HG03097 (cell line): ENCODE data around the gene DNAJC18.

ENCODE experiments used
- ATAC-seq: cut with Tn5 transposase; IDR thresholded peaks from one replicate; pipeline ENCODE4 v1.9.1; 2021; ENCODE audit not compliant: unreplicated experiment, low FRiP score

Gene DNAJC18

DNA sequence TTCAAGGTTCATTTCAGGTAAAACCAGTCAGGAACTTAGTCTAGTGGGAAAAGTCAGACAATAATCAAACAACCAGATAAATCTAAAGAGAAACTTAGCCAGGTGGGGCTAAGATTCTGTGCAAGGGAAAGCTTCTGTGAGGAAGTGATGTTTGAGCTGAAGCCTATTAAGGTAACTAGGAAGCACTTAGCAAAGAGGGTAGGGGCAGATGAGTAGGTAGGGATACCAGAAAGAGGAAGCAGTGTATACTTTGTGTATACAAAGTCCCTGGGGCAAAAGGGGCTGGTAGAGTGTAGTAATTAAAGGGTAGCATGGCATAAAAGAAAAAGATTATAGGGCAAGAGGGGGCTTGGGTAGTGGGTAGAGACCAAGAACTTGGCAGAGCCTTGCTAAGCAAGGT lies 31.8 kb downstream of the DNAJC18 start:
- no peak for ATAC-seq

DNA sequence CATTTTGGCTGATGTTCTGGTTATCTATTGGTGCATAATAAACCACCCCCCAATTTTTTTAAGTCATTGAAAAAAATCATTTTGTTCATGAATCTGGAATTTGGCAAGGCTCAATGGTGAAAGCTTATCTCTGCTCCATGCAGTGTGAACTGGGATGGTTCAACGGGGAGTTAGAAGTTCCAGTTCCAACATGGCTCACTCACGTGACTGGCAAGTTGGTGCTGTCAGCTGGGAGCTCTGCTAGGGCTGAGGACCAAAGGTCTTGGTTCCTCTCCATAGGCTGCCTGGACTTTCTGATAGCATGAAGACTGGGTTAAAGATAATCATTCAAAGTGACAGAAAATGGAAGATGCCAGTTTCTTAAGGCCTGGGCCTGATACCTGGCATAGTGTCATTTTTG lies 32.4 kb downstream of the DNAJC18 start:
- no peak for ATAC-seq

GRCh38 chr5:139404484-139404840 lies 34.9 kb downstream of the DNAJC18 start:
- ATAC-seq, result no peak

GRCh38 chr5:139403787-139404483 lies 35.4 kb downstream of the DNAJC18 start, which contains the start of gene SPATA24:
Gene SPATA24 (minus strand): TSS chr5:139404089. CDS start chr5:139404060, 29 bp downstream.
- peak; percentile 73 for ATAC-seq

DNA sequence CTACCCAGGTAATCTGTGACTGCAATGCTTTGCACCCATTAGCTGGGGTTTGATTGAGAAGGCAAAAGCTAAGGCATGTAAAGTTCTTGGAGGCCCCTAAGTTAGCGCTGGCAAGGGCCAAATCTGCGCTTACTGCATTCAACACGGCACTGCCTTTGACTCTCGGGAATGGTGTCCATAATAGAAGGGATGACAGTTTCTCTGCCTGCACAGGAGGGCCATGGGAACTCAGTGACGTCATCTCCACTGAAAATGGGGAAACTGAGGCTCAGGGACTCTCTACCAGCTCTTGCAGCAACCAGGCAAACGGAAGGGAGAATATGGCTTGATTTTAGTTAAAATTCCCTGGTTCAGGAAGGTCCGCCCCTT lies 35.9 kb downstream of the DNAJC18 start:
- ATAC-seq, result no peak

GRCh38 chr5:139402561-139403158 lies 36.7 kb downstream of the DNAJC18 start:
- ATAC-seq, result no peak

- ATAC-seq, result no peak
Measured at GRCh38 chr5:139401546-139401945, 37.8 kb downstream of the DNAJC18 start.

DNA sequence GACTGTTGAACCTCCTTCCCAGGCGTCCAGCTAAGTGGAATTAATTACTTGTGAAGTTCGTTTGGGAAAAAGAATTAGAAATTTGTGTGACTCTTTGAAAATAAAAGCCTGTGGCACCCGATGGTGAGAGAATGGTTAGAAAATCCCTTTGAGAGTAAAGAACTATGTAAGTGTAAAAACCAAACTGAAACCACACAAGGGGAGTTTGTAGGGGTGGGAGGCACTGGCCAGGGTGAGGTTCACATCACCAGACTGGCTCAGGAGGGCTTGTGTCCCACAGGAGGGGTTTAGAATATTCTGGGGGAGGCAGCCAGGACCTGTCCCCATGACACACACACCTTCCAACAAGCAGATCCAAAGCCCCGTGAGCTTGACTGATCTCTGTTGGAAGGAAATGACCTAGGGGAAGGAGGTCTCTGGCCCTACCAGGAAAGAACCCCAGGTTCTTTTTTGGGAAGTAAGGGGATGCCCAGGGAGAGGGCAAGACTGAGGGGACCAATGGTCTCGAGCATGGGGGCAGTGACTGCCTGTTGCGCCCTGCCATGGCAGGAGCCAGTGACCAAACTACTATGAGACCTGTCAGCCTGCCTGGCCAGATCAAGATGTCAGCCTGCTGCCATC lies 39.7 kb downstream of the DNAJC18 start:
- no peak for ATAC-seq

DNA sequence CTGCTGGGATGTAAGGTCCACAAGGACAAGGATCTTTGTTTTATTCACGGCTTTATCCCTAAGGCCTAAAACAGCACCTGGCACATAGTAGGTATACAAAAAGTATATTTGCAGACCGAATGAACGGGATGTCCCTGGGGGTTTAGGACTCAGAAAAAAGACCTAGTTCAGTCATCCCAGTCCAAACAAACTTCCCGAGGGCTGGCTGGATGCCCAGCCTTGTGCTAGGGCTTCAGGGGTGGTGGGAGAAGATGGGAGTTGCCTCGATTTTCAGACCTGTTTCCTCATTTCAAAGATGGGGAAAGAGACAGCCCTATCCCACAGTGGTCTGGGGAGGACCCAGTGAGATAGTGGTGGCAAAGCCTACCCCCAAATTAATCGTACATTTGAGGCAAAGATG lies 41.4 kb downstream of the DNAJC18 start:
- ATAC-seq, result no peak

DNA sequence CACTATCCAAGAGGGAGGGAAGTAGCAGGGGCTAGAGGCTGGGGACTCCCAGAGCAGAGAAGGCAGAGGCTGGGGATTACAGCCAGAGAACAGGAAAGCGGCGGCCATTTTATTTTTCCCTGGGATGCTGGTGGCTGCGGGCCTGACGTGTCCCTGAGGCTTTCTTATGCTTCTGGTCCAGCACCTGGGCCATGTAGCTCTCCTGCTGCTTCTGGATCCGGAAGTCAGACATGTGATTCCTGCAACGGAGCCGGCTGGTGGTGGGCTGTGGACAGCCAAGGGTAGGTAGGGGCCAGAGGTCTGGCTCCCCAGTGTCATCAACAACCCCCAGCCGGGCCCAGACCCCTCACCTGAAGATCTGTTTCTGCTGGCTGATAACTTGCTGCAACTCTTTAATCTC lies 42.6 kb downstream of the DNAJC18 start:
- no peak for ATAC-seq

GRCh38 chr5:139395844-139396640 lies 43.3 kb downstream of the DNAJC18 start:
- ATAC-seq, result no peak

DNA sequence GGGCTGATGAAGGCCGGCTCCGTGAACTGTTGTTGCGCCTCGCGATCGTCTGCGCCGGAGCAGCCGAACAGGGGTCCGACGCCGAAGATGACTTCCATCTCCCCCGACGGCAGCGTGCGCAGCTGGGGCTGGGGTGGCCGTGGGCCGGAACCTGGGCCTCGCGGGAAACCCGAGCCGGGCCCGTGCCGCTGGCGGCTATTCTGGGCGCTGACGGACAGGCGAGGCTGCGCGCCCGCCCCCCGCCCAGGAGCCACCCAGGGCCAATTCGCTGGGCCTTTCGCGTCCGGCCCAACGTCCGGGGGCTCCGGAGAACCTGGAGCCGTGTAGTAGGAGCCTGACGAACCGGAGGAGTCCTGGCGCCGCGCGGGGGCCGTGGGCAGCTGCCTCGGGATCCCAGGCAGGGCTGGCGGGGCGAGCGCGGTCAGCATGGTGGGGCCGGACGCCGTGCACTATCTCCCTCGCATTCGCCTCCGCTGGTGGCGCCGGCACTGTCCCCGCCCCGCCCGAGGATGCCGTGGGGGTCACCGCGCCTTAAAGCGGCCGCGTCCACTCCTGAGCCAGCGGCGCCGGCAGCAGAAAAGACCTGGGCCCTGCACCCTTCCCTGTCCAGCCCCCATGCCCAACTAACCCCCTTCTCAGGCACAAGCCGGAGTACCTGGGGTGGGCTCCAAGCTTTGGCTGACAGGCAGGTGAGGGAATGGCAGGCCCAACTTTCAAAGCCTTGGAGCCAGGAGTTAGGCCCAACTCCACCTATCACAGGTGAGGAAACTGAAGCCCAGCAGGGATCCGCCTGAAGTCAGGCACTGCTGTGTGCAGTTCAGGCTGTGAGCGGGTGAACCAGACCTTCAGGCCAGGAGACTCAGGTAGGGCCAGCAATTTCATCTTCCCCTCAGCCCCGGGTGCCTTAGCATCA lies 44.4 kb downstream of the DNAJC18 start, which contains the start of gene PROB1:
Gene PROB1, minus strand, starts transcription at position 451 of the 913 bp plus-strand sequence. Its CDS starts 23 bp downstream, at position 428.
- ATAC-seq, result no peak

DNA sequence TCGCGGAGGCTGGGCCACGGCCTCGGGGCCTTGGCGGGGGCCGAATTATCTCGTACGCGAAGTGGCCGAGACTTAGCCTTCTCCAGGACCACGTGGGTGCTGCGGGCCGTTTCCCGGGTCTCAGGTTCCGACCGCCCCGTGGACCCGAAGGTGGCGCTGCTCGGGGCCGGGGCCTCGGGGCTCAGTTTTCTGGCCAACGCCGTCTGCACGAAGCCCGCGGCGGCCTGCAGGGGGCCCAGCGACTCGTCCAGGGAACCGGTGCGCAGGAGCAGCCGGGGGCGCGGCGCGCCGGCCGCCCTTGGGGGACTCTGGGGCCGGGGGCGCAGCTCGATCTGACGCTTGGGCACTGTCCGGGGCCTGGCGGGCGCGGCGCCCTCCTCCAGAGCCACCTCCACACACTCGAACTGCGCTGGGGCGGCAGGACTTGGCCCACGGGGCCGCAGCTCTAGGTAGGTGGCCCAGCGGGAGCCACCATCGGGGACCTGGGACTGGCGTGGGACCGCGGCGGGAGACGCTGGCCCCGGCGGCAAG lies 45.1 kb downstream of the DNAJC18 start:
- ATAC-seq, result no peak

DNA sequence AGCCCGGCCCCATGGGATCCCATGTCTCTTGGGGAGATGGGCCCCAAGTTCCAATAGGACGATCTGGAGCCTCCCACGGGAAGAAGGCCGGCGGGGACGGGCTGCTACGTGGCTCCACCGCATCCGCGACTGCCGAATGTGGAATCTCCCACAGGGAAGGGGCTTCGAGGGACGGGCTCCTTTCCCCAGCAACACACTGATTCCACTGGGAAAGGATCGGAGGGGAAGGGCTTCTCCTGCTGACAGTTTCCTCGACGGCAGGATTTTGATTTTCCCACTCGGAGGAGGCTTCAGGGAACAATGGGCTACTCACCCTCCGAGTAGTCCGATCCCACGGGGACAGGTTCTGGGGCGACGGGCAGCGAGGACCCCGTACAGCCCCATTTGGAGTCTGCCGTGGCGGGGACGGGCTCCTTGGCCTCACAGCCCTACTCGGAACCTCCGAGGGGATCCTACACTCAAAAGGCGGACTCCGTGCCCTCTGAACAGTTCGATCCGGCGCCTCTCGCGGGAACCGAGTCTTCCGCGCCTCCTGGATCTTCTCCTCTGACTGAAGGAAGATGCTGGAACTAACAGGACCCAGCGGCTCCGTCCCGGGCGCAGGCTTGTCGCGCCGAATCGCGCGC lies 45.7 kb downstream of the DNAJC18 start:
- ATAC-seq, result no peak

DNA sequence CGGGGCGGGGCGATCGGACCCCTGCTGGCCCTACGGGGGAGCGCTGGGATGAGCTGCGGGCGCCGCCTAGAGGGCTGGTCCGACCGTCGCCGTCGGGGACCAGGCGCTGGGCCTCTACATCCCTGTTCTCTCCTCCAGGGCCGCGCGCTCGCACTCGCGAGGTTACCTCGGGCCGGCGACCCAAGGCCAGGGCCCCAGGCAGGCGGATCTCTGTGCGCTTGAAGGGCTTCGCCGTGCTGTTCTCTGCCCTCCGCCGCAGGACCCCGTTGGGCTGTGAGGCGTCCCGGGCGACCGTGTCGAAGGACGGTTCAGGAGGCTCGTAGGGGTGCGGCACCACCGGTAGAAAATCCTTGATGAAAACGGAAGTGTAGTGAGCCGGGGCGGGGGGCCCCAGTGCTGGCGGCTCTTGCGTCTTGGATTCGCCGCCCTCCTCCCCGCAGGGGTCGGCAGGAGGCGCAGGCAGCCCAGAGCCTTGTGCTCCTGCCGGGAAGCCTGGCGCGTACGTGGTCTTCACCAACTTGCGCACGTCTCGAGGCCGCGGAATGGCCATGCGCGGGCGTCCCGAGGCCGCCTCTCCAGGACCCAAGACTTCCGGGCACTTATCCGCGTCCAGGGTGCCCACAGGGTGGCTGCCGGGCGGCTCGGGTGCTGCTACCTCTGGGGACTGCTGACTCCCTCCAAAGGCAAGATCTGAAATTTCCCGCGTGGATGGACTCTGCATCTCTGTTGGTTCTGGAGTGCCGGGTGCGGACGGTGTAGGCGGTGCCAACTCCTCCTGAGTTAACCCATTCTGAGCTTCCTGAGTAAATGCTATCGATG lies 46.4 kb downstream of the DNAJC18 start:
- peak; percentile 45 for ATAC-seq

- no peak for ATAC-seq
Measured at GRCh38 chr5:139392324-139392677, 47.0 kb downstream of the DNAJC18 start.

DNA sequence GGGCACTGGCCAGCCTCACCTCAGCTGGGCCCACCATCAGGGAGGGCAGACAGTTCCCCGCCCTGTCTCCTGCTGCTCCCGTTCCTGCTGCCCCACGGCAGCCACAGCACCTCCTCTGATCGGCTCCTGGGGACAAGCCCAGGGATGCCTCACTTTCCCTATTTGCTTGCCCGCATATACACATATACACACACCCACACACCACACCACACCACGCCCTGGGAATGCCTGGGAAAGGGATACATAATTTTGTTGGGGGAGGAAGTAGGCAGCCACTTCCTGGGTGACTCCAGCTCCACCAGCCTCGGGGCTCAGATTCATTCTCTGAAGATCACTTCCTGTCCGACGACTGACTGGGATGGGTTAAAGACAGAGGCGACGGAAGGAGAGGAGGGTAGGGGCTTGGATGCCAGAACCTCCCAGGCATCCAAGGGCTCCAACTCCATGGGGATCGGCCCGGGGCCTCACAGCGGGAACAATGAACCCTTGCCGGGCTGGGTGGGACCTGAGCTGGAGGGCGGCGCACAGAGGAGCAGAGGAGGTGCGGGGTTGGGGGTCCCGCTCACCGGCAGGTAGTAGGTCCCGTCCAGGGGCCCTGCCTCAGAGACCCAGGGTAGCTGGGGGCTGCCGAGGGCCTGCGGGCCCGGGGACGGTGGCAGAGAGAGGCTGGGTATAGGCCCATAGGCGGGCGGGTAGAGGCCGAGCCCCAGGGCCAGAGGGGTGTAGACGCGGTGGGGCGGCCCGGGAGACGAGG lies 47.6 kb downstream of the DNAJC18 start:
- no peak for ATAC-seq
